Activated CD4-positive, alpha-beta T cell treated with anti-CD3 and anti-CD28 coated beads for 24 hours (primary cell): ENCODE data around the gene ITLN2.
"Not testable (repeated sequence)": the region's sequence is repeated elsewhere in the genome, so short reads cannot be mapped to it uniquely, and the experiment has no call there.

Experiments used
- DNase-seq, 2 donors: peaks; one replicate each; pipeline ENCODE4 v3.0.0-alpha.2; 2020; ENCODE audit warnings: low read depth in 2 of 2

Gene ITLN2

GRCh38 chr1:160905617-160905989 lies 49.0 kb downstream of the ITLN2 start:
- no peak for DNase-seq

- DNase-seq = no peak
Observed at GRCh38 chr1:160904783-160905616, 49.6 kb downstream of the ITLN2 start.

- DNase-seq = not testable (repeated sequence)
Observed at GRCh38 chr1:160902251-160902650, 52.4 kb downstream of the ITLN2 start.

- no peak for DNase-seq
Observed at GRCh38 chr1:160901768-160902167, 52.8 kb downstream of the ITLN2 start.

DNA sequence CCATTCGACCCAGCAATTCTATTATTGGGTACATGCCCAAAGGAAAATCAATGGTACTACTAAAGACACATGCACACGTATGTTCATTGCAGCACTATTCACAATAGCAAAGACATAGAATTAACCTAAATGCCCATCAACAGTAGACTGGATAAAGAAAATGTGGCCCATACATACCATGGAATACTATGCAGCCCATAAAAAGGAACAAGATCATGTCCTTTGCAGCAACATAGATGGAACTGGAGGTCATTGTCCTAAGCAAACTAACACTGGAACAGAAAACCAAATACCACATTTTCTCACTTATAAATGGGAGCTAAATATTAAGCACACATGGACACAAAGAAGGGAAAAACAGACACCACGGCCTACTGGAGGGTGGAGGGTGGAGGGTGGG lies 53.9 kb downstream of the ITLN2 start:
- DNase-seq = not testable (repeated sequence)
